HepG2 (cell line): ENCODE results near the gene HBG1. TPM values are rescaled to one million over a fixed set of nuclear protein-coding genes. Genes with fewer than 3 reads are reported as not detected.

Experiments used
- ATAC-seq: fragments of 200-7000 bp; cut with Tn5 transposase; 3 replicates; pipeline ENCODE4 v1.9.1; 2020; ENCODE audit warnings: mild to moderate bottlenecking, moderate library complexity
- BruUV-seq: library from RNA; stranded (reverse); fragments of 400-500 nt; replicated peaks from 2 replicates; lab custom pipeline; 2021; lab: Mats Ljungman, UMichigan
- CTCF ChIA-PET: fragments of 300-600 bp; formaldehyde crosslinking; extraction: SDS; loops from one replicate; lab custom pipeline; 2021; ENCODE audit warnings: low total read pairs, inconsistent platforms, low intra/inter-chr PET ratio; lab: Yijun Ruan, JAX
- POLR2A ChIA-PET: fragments of 350-600 bp; sonication (Branson Sonifier 250); formaldehyde crosslinking; loops from one replicate; lab custom pipeline; 2020; ENCODE audit warnings: antibody characterized with exemption, inconsistent platforms; lab: Yijun Ruan, JAX
- DNase-seq: peaks from one replicate; pipeline ENCODE4 v3.0.0-alpha.2; 2015; ENCODE audit warnings: low spot score
- FAIRE-seq: peaks from 3 replicates; lab custom pipeline; 2011; peaks lifted over from hg19 to GRCh38; lab: Jason Lieb, UNC
- H2AFZ ChIP-seq: one replicate; pipeline ENCODE4 v1.6.1; 2011; ENCODE audit warnings: low read length, inconsistent platforms
- H3K27ac ChIP-seq: fragments of 300-600 bp; 3 replicates; pipeline ENCODE4 v1.8.0; 2011; ENCODE audit warnings: mixed run types, mild to moderate bottlenecking, mixed read lengths, low read length, inconsistent platforms; ENCODE audit not compliant: insufficient read depth; ENCODE audit errors: extremely low read length
- H3K27me3 ChIP-seq, 2 experiments: fragments of 200-600 bp in 1 of 2; 2 replicates in 1 of 2; 3 replicates in 1 of 2; pipeline versions ENCODE4 v1.6.0 to v1.8.0; 2011; ENCODE audit warnings: low read length in 2 of 2, mild to moderate bottlenecking in 2 of 2, moderate library complexity in 2 of 2, inconsistent platforms in 1 of 2; ENCODE audit not compliant: insufficient read depth in 2 of 2, control insufficient read depth in 1 of 2
- H3K36me3 ChIP-seq, 2 experiments: fragments of 200-600 bp in 1 of 2; replicated peaks in 1 of 2; 2 replicates in 1 of 2; 3 replicates in 1 of 2; pipeline versions ENCODE4 v1.5.1 to v1.8.0; 2011; ENCODE audit warnings: low read length in 2 of 2, inconsistent platforms in 1 of 2; ENCODE audit not compliant: insufficient read depth in 2 of 2, control insufficient read depth in 1 of 2
- H3K4me1 ChIP-seq: 2 replicates; pipeline ENCODE4 v1.5.1; 2012; ENCODE audit warnings: low read length, inconsistent platforms; ENCODE audit not compliant: insufficient read depth
- H3K4me2 ChIP-seq: 2 replicates; pipeline ENCODE4 v1.6.0; 2011; ENCODE audit warnings: low read depth, low read length, inconsistent platforms
- H3K4me3 ChIP-seq, 3 experiments: fragments of 200-600 bp in 1 of 3; sonication (generic), shearing (Covaris generic) in 1 of 3; replicated peaks in 1 of 3; 2 replicates each; pipeline ENCODE4 v1.5.1; 2011 to 2016; ENCODE audit warnings: low read length in 3 of 3, inconsistent platforms in 2 of 3, low read depth in 2 of 3, mild to moderate bottlenecking in 2 of 3, control low read depth in 1 of 3, mixed read lengths in 1 of 3; ENCODE audit not compliant: insufficient read depth in 1 of 3
- H3K79me2 ChIP-seq: one replicate; pipeline ENCODE4 v1.6.1; 2011; ENCODE audit warnings: low read length, inconsistent platforms; ENCODE audit not compliant: insufficient read depth
- H3K9ac ChIP-seq: 2 replicates; pipeline ENCODE4 v1.6.0; 2011; ENCODE audit warnings: mild to moderate bottlenecking, low read depth, low read length, inconsistent platforms; ENCODE audit not compliant: insufficient read depth
- H3K9me3 ChIP-seq: 2 replicates; pipeline ENCODE4 v1.5.1; 2012; ENCODE audit warnings: mild to moderate bottlenecking, low read length
- H4K20me1 ChIP-seq: 2 replicates; pipeline ENCODE4 v1.6.0; 2011; ENCODE audit warnings: inconsistent platforms, mild to moderate bottlenecking, low read length, moderate library complexity; ENCODE audit not compliant: insufficient read depth
- CREB1 ChIP-seq, 2 experiments: fragments of 450-650 bp in 1 of 2; IDR thresholded peaks; 2 replicates each; pipeline ENCODE4 v1.6.1; 2016 to 2017; ENCODE audit warnings: control low read depth in 1 of 2, mild to moderate bottlenecking in 1 of 2, missing compliant biosample characterization in 1 of 2, missing genetic modification characterization in 1 of 2
- FOSL2 ChIP-seq: sonication (generic); formaldehyde crosslinking; IDR thresholded peaks from 2 replicates; pipeline ENCODE4 v1.4.0; 2020; ENCODE audit warnings: missing genetic modification reagents
- MAFF ChIP-seq: IDR thresholded peaks from 2 replicates; pipeline ENCODE4 v1.6.1; 2011; ENCODE audit warnings: low read depth, low read length, improper control_type of control experiment
- MAFK ChIP-seq, 2 experiments: IDR thresholded peaks in 1 of 2; conservative IDR thresholded peaks in 1 of 2; 2 replicates each; pipeline ENCODE4 v1.6.1; 2011; ENCODE audit warnings: improper control_type of control experiment in 2 of 2, low read length in 2 of 2
- NFE2L2 ChIP-seq: fragments of 150-350 bp; IDR thresholded peaks from 2 replicates; pipeline ENCODE4 v1.6.1; 2014; ENCODE audit warnings: low read length
- ZKSCAN1 ChIP-seq: fragments of 150-350 bp; IDR thresholded peaks from 2 replicates; pipeline ENCODE4 v1.6.1; 2014; ENCODE audit warnings: low read length
- ZNF124 ChIP-seq: sonication (generic); formaldehyde crosslinking; IDR thresholded peaks from 2 replicates; pipeline ENCODE4 v1.4.0; 2020; ENCODE audit warnings: missing genetic modification reagents
- ZNF597 ChIP-seq: sonication (generic); formaldehyde crosslinking; IDR thresholded peaks from 2 replicates; pipeline ENCODE4 v1.5.0; 2020; ENCODE audit warnings: missing genetic modification reagents
- whole genome bisulfite sequencing: methylation state at CpG from one replicate; pipeline ENCODE4 v1.1.6; 2017; ENCODE audit warnings: low lambda C conversion rate; 5-methylcytosine and 5-hydroxymethylcytosine counted together
- in situ Hi-C: cut with HindIII; loops from 2 replicates; pipeline ENCODE4 v1.10.0; 2017; ENCODE audit warnings: low pct_unique_long_range_greater_than_20kb; ENCODE audit not compliant: extremely low pct_ligation_motif_present
- intact Hi-C: fragments of 100-400 bp; cut with micrococcal nuclease; formaldehyde crosslinking; loops from one replicate; pipeline ENCODE4 v1.10.0; 2022; ENCODE audit not compliant: unreplicated experiment
- polyA plus RNA-seq, 8 experiments: library from polyadenylated mRNA; depleted of rRNA in 3 of 8; stranded (reverse) in 7 of 8; unstranded in 1 of 8; fragments of >200 nt; fragmentation: Illumina TruSeq in 4 of 8; extraction: Trizol in 4 of 8; gene quantifications; 2 replicates each; pipeline versions ENCODE4 v1.2.1 to v1.2.3, GENCODE V29; 2011 to 2016; ENCODE audit warnings: low read depth in 4 of 8, missing spikeins in 1 of 8, mixed read lengths in 1 of 8; ENCODE audit not compliant: insufficient read depth in 1 of 8
- total RNA-seq, 5 experiments: library from RNA; depleted of rRNA; stranded (reverse); fragments of >200 nt; fragmentation: Illumina TruSeq; extraction: Trizol; gene quantifications; 2 replicates each; pipeline ENCODE4 v1.2.3, GENCODE V29; 2016; ENCODE audit warnings: low read depth in 1 of 5

The HBG1 gene
- total and polyA plus RNA-seq, 2 of the 13 experiments (the other 11 are each of a cell fraction or from before 2014, with no cell fraction given) = not detected

GRCh38 chr11:5280582-5281102, 31.0 kb upstream of the HBG1 start:
- H3K9me3 ChIP-seq = no peaks in the 10 kb centered on the region
- H3K36me3 ChIP-seq = no peaks in the 10 kb centered on the region
- FAIRE-seq (no peak), ATAC-seq (no peak)
- ChIA-PET CTCF (no interaction called here), POLR2A (no interaction called here)
- intact Hi-C loops (no loop called here), in situ Hi-C loops (no loop called here)
- H3K27me3 ChIP-seq = no peaks in the 10 kb centered on the region
- H4K20me1 ChIP-seq = no peaks in the 10 kb centered on the region
- no peaks in the 10 kb centered on the region for H3K4me1 ChIP-seq
- H2AFZ ChIP-seq = no peak overlapping the region
- TF ChIP-seq ZKSCAN1 (no peak), ZNF124 (CRISPR knock-in tag) (no peak), NFE2L2 (peak; percentile 88), MAFF (peak; percentile 72), FOSL2 (peak; percentile 74), MAFK (conservative IDR thresholded peaks at IDR 0.05 in 1 of 2, IDR thresholded peaks at IDR 0.05 in 1 of 2; ENCODE audit: low read length in 2 of 2) (peak; percentile 66 to 70), ZNF597 (CRISPR knock-in tag) (no peak), CREB1 (IDR thresholded peaks at IDR 0.05) (0 out of 2 replicates have a peak, but pooled peaks have one; percentile 10), CREB1 (CRISPR knock-in tag; IDR thresholded peaks at IDR 0.05) (no peak)
- TF ChIP-seq, all 625 proteins: peak for 5
- H3K4me3 ChIP-seq = no peak overlapping the region
- peak; percentile 44 for DNase-seq
- no peak overlapping the region for H3K4me2 ChIP-seq
- no peaks in the 10 kb centered on the region for H3K79me2 ChIP-seq
- BruUV-seq = no TSS peak
- 8% methylated on average over 3 of the region's 3 CpGs for WGBS
- H3K9ac ChIP-seq = no peak overlapping the region
- H3K27ac ChIP-seq = no peak overlapping the region
